Mesodermal cell (in vitro differentiated cells): ENCODE results near the gene PEMT.

Source experiments
- H3K27ac ChIP-seq: 2 replicates; pipeline ENCODE4 v1.7.0; 2013; ENCODE audit warnings: mild to moderate bottlenecking, low read depth, low read length, moderate library complexity; ENCODE audit not compliant: severe bottlenecking
- H3K36me3 ChIP-seq: 2 replicates; pipeline ENCODE4 v1.7.1; 2013; ENCODE audit warnings: mild to moderate bottlenecking, low read length, moderate library complexity; ENCODE audit not compliant: control insufficient read depth, insufficient read depth
- H3K4me1 ChIP-seq: one replicate; pipeline ENCODE4 v1.7.1; 2013; ENCODE audit warnings: mild to moderate bottlenecking, low read length; ENCODE audit not compliant: insufficient read depth, control insufficient read depth, poor library complexity, severe bottlenecking
- H3K4me3 ChIP-seq: 2 replicates; pipeline ENCODE4 v1.7.0; 2013; ENCODE audit warnings: low read length, control low read depth, mild to moderate bottlenecking; ENCODE audit not compliant: insufficient read depth, poor library complexity, severe bottlenecking; ENCODE audit errors: extremely low read depth
- H3K9me3 ChIP-seq: 2 replicates; pipeline ENCODE4 v1.7.1; 2013; ENCODE audit warnings: mild to moderate bottlenecking, low read length, moderate library complexity; ENCODE audit not compliant: control insufficient read depth
- WGBS, 2 experiments: methylation state at CpG; one replicate each; pipeline ENCODE4 v1.1.5; 2013; ENCODE audit warnings: missing lambda C conversion rate in 2 of 2; ENCODE audit not compliant: insufficient coverage in 2 of 2; 5-methylcytosine and 5-hydroxymethylcytosine counted together

PEMT gene

GRCh38 chr17:17511881-17512858 lies 79.3 kb downstream of the PEMT start:
- no peaks in the 10 kb centered on the region for H3K9me3 ChIP-seq
- H3K36me3 ChIP-seq: no peaks in the 10 kb centered on the region
- H3K27ac ChIP-seq: no peak overlapping the region
- H3K4me3 ChIP-seq: no peak overlapping the region
- 86 to 94% methylated on average over 16 to 23 of the region's 29 CpGs for WGBS, 2 experiments
- H3K4me1 ChIP-seq: peaks cover 30% of the 10 kb centered on the region

- H3K4me1 ChIP-seq: peaks cover 26% of the 10 kb centered on the region
- H3K9me3 ChIP-seq: no peaks in the 10 kb centered on the region
- H3K27ac ChIP-seq: no peak overlapping the region
- H3K4me3 ChIP-seq: no peak overlapping the region
- 90 to 91% methylated on average over 9 to 12 of the region's 12 CpGs for WGBS, 2 experiments
- no peaks in the 10 kb centered on the region for H3K36me3 ChIP-seq
These were observed 80.2 kb downstream of the PEMT start for GRCh38 chr17:17511293-17511741.

GRCh38 chr17:17510456-17511292 lies 80.8 kb downstream of the PEMT start:
- Histone ChIP-seq H3K4me1 (peaks cover 20% of the 10 kb centered on the region), H3K27ac (no peak overlapping the region), H3K4me3 (no peak overlapping the region), H3K9me3 (no peaks in the 10 kb centered on the region), H3K36me3 (no peaks in the 10 kb centered on the region)
- 93 to 94% methylated on average over 18 to 20 of the region's 20 CpGs for WGBS, 2 experiments

GRCh38 chr17:17509601-17510425 lies 81.7 kb downstream of the PEMT start:
- H3K4me1 ChIP-seq: peaks cover 11% of the 10 kb centered on the region
- WGBS, 2 experiments: 96% methylated on average over 18 to 21 of the region's 21 CpGs

GRCh38 chr17:17508646-17509591 lies 82.6 kb downstream of the PEMT start:
- H3K4me3 ChIP-seq: no peak overlapping the region
- H3K27ac ChIP-seq: no peak overlapping the region
- no peaks in the 10 kb centered on the region for H3K36me3 ChIP-seq
- H3K4me1 ChIP-seq: peaks cover 4% of the 10 kb centered on the region
- WGBS, 2 experiments: 93 to 95% methylated on average over 22 to 29 of the region's 33 CpGs
- H3K9me3 ChIP-seq: no peaks in the 10 kb centered on the region

More at GRCh38 chr17:17509601-17510425, 81.7 kb downstream of the PEMT start:
- Histone ChIP-seq H3K36me3 (no peaks in the 10 kb centered on the region), H3K4me3 (no peak overlapping the region), H3K9me3 (no peaks in the 10 kb centered on the region), H3K27ac (no peak overlapping the region)

- Histone ChIP-seq H3K27ac (no peak overlapping the region), H3K9me3 (no peaks in the 10 kb centered on the region), H3K4me1 (peaks cover 4% of the 10 kb centered on the region), H3K4me3 (no peak overlapping the region), H3K36me3 (no peaks in the 10 kb centered on the region)
- 95 to 98% methylated on average over 10 of the region's 11 CpGs for WGBS, 2 experiments
These were observed 83.4 kb downstream of the PEMT start for GRCh38 chr17:17508019-17508535.

- Histone ChIP-seq H3K9me3 (no peaks in the 10 kb centered on the region), H3K27ac (no peak overlapping the region), H3K4me3 (no peak overlapping the region), H3K36me3 (no peaks in the 10 kb centered on the region), H3K4me1 (peaks cover 4% of the 10 kb centered on the region)
- WGBS, 2 experiments: 81 to 84% methylated on average over 13 to 16 of the region's 16 CpGs
These were observed 84.0 kb downstream of the PEMT start for GRCh38 chr17:17507465-17508011.

DNA sequence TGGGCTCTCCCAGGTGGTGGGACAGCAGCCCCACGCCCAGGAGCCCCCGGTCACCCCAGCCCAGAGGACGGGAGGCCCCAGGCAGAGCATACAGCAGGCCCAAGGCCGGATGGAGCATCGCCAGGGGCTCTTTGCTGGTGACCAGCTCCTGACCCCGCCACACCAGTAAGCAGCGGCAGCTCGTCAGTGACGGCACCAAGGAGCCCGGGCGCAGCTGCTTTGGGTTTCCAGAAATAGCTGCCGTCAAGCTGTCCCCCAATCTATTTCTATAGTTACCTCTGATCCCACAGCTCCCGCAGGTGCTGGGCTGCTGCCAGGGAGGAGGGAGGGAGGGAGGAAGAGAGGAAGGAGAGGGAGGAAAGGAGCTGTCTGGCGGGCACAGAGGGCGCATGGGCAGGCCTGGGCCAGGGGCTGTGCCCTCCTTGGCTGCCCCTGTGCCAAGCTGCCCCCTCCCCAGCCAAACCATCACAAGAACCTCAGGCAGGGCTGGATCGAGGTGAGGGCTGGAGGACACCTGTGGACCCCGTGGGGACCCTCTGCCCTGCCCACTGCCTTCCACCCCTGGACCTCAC lies 84.5 kb downstream of the PEMT start:
- no peak overlapping the region for H3K27ac ChIP-seq
- no peaks in the 10 kb centered on the region for H3K9me3 ChIP-seq
- no peak overlapping the region for H3K4me3 ChIP-seq
- H3K4me1 ChIP-seq: peaks cover 4% of the 10 kb centered on the region
- WGBS, 2 experiments: 95 to 99% methylated on average over 6 to 15 of the region's 17 CpGs
- no peaks in the 10 kb centered on the region for H3K36me3 ChIP-seq

- WGBS, 2 experiments: 89 to 92% methylated on average over 19 to 22 of the region's 22 CpGs
- H3K4me1 ChIP-seq: peaks cover 4% of the 10 kb centered on the region
- H3K4me3 ChIP-seq: no peak overlapping the region
- H3K36me3 ChIP-seq: no peaks in the 10 kb centered on the region
- no peak overlapping the region for H3K27ac ChIP-seq
- no peaks in the 10 kb centered on the region for H3K9me3 ChIP-seq
These were observed 85.2 kb downstream of the PEMT start for GRCh38 chr17:17506181-17506741.
